Activated gamma-delta T cell treated with anti-CD3 and anti-CD28 coated beads, Interleukin-2, amount 50 U/mL, for 16 hours (primary cell): Measurements from ENCODE around the gene SLC5A2.
"Not testable (repeated sequence)": the region's sequence is repeated elsewhere in the genome, so short reads cannot be mapped to it uniquely, and the experiment has no call there.

Experiments used
- DNase-seq: peaks from one replicate; pipeline ENCODE4 v3.0.0-alpha.2; 2020; ENCODE audit warnings: low read depth

SLC5A2 gene

DNA sequence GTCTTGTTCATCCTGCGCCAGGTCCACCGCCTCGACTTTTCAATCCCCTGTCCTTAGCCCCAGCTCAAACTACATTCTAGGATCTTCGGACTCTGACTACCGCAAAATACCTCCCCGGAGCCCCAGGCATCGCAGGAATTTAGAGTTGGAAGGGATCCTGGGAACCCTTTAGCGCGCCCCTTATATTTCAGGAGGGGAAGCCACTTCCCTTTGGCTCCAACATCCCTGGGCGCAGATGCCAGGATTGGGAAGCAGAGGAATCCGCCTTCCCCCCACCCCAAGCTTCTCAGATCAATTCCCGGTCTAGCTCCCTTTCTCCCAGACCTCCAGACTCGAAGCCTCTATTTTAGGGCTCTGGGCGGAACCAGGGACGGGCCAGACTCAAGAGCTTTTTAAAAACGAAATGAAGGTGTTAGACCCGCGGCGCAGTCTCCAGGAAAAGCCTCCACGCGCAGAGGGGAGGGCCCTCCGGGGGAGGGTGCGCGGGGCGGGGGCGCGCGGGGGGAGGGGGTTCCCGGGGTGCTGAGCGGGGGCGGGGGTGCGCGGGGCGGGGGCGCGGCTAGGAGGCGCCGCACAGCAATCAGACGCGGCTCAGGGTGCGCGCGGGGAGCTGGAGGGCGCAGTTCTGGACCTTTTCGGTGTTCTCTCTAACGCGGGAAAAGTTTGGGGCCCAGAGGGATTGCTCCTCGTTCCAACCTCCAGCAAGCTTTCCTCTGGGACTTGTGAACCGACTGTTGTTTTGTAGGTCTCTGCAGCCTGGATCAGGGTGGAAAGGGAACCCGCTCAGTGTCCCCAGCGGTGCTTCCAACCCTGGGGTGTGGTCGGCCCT lies 46.4 kb downstream of the SLC5A2 start:
- DNase-seq: no peak

DNA sequence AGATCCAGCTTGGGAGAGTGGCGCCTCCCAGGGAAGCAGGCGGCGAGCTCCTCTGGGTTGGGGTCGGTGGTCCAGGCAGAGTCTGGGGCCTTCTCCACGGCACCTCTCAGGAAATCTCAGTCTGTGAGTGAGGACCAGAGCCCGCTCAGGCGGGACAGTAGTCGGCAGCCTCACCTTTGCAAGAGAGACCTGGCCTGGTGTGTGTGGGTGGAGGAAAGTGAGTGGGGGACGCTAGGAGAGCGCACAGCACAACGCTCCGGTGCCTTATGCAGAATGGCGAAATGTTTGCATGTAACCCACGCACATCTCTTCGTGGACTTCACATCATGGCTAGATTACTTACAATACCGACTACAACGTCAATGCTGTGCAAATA lies 47.0 kb downstream of the SLC5A2 start:
- DNase-seq: no peak

DNA sequence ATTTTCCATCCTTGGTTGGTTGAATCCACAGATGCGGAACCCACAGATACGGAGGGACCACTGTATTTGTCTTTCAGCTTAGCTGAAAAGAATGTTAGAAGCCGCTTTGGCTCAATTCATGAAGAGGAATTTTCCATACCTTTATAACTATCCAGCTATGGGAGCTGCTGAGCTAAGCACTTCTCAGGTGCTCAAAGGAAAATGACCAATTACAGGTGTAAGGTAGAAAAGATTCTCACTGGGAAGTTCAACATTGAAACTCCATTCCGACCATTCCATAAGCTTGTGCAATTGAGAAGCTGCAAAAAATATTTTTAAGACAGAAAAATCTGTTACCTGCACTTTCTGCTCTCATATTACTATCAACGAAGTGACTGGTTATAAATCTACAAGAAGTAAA lies 47.5 kb downstream of the SLC5A2 start:
- no peak for DNase-seq

DNA sequence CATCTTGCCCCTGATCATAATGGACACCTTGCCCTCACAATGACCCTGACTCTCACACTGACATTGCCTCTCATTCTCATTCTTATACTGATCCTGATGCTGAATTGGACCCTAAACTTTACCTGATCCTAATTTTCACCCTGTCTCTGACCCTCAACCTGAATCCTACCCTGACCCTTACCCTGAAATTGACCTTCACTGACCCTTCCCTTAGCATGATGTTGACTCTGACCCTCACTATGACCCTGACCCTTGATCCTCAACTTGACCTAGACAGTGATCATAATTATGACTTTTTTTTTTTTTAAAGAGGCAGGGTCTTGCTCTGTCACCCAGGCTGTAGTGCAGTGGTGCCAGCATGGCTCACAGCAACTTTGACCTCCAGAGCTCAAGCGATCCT lies 48.2 kb downstream of the SLC5A2 start:
- DNase-seq: no peak

DNA sequence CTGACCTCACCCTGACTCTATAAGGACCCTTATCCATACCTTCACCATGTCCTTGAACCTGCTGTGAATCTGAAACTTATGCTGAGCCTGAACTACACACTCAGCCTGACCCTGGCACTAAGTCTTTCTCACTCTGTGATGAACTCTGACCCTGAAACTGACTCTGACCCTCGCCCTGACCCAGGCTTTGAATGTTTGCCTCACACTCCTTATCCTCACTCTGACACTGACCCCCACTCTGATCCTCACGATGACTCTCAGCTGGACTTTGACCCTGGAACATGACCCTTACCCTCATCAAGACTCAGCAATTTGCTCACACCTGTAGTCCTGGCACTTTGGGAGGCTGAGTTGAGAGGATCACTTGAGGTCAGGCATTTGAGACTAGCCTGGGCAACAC lies 49.2 kb downstream of the SLC5A2 start:
- DNase-seq: no peak

DNA sequence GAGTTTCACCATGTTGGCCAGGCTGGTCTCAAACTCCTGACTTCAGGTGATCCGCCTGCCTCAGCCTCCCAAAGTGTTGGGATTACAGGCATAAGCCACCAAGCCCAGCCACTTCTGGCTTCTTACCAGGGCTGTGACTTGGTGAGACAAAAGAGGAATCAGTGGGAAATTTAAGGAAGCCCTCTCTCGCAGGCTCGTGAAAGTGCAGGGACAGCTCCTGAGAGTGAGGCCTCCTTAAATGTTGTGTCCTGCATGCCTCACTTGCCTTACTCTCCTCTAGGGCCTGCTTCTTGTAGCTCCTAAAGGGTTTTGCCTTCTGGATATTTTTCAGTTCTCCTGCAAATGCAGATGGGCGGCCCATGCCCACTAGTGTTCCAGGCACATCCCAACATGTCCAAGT lies 50.0 kb downstream of the SLC5A2 start:
- no peak for DNase-seq

DNA sequence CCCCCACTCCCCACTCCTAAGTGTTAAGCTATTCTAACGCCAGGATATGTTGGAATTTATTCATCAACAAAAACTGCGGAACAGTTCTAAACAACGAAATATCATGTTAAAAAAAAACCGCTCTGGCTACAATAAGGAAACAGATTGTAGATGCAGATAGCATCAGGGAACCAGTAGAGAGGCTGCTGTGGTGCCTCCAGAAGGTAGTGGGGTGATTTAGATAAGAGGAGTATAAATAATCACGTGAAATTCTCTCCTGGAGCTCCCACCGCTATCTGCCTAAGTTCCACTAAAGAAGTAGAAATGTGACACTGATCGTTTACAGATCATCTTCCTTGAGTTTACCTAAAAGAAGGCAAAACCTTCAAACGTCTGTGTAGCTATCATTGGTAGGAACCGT lies 52.8 kb downstream of the SLC5A2 start:
- no peak for DNase-seq

DNA sequence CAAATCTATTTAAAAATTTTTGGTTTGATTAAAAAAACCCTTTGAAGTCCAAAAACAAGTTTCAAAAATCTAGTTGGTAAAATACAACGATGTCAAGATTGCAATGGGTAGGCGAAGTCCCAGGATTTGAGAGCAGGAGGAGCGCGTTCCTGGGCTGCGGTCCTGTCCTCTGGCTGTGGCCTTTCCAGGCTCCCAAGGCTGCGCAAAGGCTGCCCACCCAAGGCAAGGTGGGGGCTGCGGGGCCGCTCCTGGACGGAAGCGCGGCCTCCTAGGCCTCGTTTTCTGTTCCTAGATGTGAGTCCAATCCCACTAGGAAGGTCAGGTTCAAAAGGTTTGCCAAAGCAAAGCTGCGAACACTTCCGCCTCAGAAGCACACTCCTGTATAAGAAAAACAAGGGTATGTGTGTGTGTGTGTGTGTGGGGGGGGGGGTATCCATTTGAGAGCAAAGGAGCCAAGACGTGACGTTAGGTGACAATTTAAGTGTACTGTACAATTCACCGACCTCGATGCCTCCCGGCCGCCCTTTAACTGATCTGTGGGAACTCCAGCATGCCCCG lies 54.0 kb downstream of the SLC5A2 start:
- no peak for DNase-seq

DNA sequence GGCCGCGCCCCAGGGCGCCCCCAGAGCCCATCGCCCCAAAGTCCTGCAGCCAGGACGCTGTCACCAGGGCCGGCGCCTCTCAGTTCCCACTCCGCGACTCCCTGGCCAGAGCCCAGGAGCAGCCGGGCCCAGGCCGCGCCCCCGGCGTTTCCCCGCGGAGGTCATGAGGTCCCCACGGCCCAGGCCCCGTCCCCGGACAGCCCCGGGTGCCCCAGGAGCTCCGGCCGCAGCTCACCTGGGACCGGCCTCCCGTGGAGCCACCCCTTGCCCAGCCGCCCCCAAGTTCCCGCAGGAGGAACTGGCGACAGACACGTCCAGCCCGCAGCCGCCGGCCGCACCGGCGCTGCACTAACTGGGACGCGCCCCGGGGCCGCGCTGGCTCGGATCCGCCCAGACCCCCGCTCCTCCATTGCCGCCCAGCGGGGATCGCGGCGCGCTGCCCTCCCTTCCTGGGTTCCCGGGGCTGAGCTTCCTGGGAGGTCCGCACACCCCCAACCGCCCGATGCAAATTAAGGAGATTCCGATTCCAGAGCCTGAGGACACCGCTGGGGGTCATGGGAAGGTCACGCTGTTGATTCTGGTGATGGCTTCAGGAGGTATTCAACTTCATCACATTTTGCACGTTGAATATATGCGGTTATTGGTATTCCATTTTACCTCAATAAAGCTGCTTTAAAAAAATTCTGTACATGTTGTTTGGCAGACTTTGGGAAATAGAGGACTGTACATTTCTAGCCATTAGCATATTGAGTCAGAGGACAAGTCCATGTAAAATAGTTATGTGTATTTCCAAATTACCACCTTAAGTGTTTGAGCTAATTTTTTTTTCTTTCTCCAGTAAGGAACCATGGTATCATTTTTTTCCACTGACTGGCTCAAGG lies 54.7 kb downstream of the SLC5A2 start:
- DNase-seq: no peak

DNA sequence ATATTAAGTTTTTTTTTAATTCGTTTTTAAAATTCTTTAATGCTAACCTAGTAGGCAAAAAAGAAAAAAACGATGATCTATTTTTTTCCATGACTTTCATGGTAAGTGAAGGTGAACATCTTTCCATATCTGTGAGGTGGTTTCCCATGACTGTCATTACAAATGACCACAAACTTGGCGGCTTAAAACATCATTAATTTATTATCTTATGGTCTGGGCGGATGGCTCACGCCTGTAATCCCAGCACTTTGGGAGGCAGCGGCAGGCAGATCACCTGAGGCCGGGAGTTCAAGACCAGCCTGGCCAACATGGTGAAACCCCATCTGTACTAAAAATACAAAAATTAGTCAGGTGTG lies 55.3 kb downstream of the SLC5A2 start:
- DNase-seq: not testable (repeated sequence)

DNA sequence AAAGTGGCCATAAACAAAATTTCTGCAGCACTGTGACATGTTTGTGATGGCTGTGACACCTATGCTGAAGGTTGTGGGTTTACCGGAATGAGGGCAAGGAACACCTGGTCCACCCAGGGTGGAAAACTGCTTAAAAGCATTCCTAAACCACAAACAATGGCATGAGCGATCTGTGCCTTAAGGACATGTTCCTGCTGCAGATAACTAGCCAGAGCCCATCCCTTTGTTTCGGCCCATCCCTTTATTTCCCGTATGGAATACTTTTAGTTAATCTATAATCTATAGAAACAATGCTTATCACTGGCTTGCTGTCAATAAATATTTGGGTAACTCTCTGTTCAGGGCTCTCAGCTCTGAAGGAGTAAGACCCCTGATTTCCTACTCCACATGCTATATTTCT lies 56.8 kb downstream of the SLC5A2 start:
- DNase-seq: not testable (repeated sequence)
